HepG2 (cell line): ENCODE data around the gene SLC22A7. TPM values are rescaled to one million over a fixed set of nuclear protein-coding genes. Genes with fewer than 3 reads are reported as not detected.

Experiments
- CAMTA2 ChIP-seq: sonication (generic); formaldehyde crosslinking; IDR thresholded peaks from 2 replicates; pipeline ENCODE4 v1.4.0; 2020; ENCODE audit warnings: mild to moderate bottlenecking, missing genetic modification reagents, borderline replicate concordance
- CEBPG ChIP-seq: IDR thresholded peaks from 2 replicates; pipeline ENCODE4 v1.6.1; 2016
- CREB3 ChIP-seq: sonication (generic); formaldehyde crosslinking; IDR thresholded peaks from 2 replicates; pipeline ENCODE4 v1.5.0; 2020; ENCODE audit warnings: missing genetic modification reagents
- ERF ChIP-seq: IDR thresholded peaks from 2 replicates; pipeline ENCODE4 v1.6.1; 2018; ENCODE audit warnings: missing biosample characterization, missing genetic modification reagents
- GATA4 ChIP-seq: sonication (generic); IDR thresholded peaks from 2 replicates; pipeline ENCODE4 v1.6.1; 2016; ENCODE audit warnings: antibody characterized with exemption, low read depth, borderline replicate concordance
- HNRNPL ChIP-seq: fragments of 200-400 bp; formaldehyde crosslinking; IDR thresholded peaks from 2 replicates; pipeline ENCODE4 v1.6.1; 2017; ENCODE audit warnings: mild to moderate bottlenecking, low read depth, low read length
- NR2F1 ChIP-seq, 2 experiments: fragments of 450-650 bp in 1 of 2; formaldehyde crosslinking in 1 of 2; IDR thresholded peaks; 2 replicates each; pipeline versions ENCODE4 v1.5.0 to v1.6.1; 2016 to 2020; ENCODE audit warnings: mild to moderate bottlenecking in 1 of 2, missing compliant biosample characterization in 1 of 2, missing genetic modification reagents in 1 of 2, moderate library complexity in 1 of 2
- POLR2AphosphoS5 ChIP-seq: IDR thresholded peaks from 2 replicates; pipeline ENCODE4 v1.6.1; 2012; ENCODE audit warnings: low read depth, low read length
- PPARG ChIP-seq: conservative IDR thresholded peaks from 2 replicates; pipeline ENCODE4 v1.6.1; 2016; ENCODE audit warnings: missing biosample characterization, missing genetic modification reagents
- RCOR2 ChIP-seq: IDR thresholded peaks from 2 replicates; pipeline ENCODE4 v1.6.1; 2016; ENCODE audit warnings: missing biosample characterization, missing genetic modification reagents
- THAP7 ChIP-seq: sonication (generic); formaldehyde crosslinking; IDR thresholded peaks from 2 replicates; pipeline ENCODE4 v1.8.1; 2023; ENCODE audit warnings: mild to moderate bottlenecking, missing genetic modification reagents
- ZFYVE20 ChIP-seq: sonication (generic); formaldehyde crosslinking; IDR thresholded peaks from 2 replicates; pipeline ENCODE4 v1.8.0; 2023; ENCODE audit warnings: low read depth, mild to moderate bottlenecking, moderate library complexity, missing genetic modification reagents, borderline replicate concordance
- ZMAT3 ChIP-seq: sonication (generic); formaldehyde crosslinking; conservative IDR thresholded peaks from 2 replicates; pipeline ENCODE4 v1.7.0; 2021; ENCODE audit warnings: missing genetic modification reagents
- ZNF101 ChIP-seq: sonication (generic); formaldehyde crosslinking; IDR thresholded peaks from 2 replicates; pipeline ENCODE4 v1.4.0; 2020; ENCODE audit warnings: mild to moderate bottlenecking, low read depth, missing genetic modification reagents, borderline replicate concordance
- ZNF543 ChIP-seq: sonication (generic); formaldehyde crosslinking; IDR thresholded peaks from 2 replicates; pipeline ENCODE4 v1.4.0; 2020; ENCODE audit warnings: mild to moderate bottlenecking, missing genetic modification reagents
- ZNF589 ChIP-seq: sonication (generic); formaldehyde crosslinking; conservative IDR thresholded peaks from 2 replicates; pipeline ENCODE4 v1.8.0; 2022; ENCODE audit warnings: mild to moderate bottlenecking, moderate library complexity, missing genetic modification reagents
- ZNF678 ChIP-seq: sonication (generic); formaldehyde crosslinking; IDR thresholded peaks from 2 replicates; pipeline ENCODE4 v1.4.0; 2020; ENCODE audit warnings: mild to moderate bottlenecking, missing genetic modification reagents
- ZNF710 ChIP-seq: sonication (generic); formaldehyde crosslinking; IDR thresholded peaks from 2 replicates; pipeline ENCODE4 v1.5.0; 2020; ENCODE audit warnings: mild to moderate bottlenecking, missing genetic modification reagents, borderline replicate concordance
- polyA plus RNA-seq, 8 experiments: library from polyadenylated mRNA; depleted of rRNA in 3 of 8; stranded (reverse) in 7 of 8; unstranded in 1 of 8; fragments of >200 nt; fragmentation: Illumina TruSeq in 4 of 8; extraction: Trizol in 4 of 8; gene quantifications; 2 replicates each; pipeline versions ENCODE4 v1.2.1 to v1.2.3, GENCODE V29; 2011 to 2016; ENCODE audit warnings: low read depth in 4 of 8, missing spikeins in 1 of 8, mixed read lengths in 1 of 8; ENCODE audit not compliant: insufficient read depth in 1 of 8
- total RNA-seq, 5 experiments: library from RNA; depleted of rRNA; stranded (reverse); fragments of >200 nt; fragmentation: Illumina TruSeq; extraction: Trizol; gene quantifications; 2 replicates each; pipeline ENCODE4 v1.2.3, GENCODE V29; 2016; ENCODE audit warnings: low read depth in 1 of 5
- TF ChIP-seq, protein P1 (sequence below): sonication (generic); formaldehyde crosslinking; IDR thresholded peaks from 2 replicates; pipeline ENCODE4 v1.5.1; 2020; ENCODE audit warnings: mild to moderate bottlenecking, missing genetic modification reagents
- TF ChIP-seq, protein P2 (sequence below): sonication (generic); formaldehyde crosslinking; IDR thresholded peaks from 2 replicates; pipeline ENCODE4 v1.4.0; 2020; ENCODE audit warnings: mild to moderate bottlenecking, low read depth, missing genetic modification reagents

SLC22A7 gene
- total and polyA plus RNA-seq, 2 of the 13 experiments (the other 11 are each of a cell fraction or from before 2014, with no cell fraction given) = 5.3 to 22.6 TPM

GRCh38 chr6:43297644-43298564 is at the start of gene SLC22A7 (continued):
- TF ChIP-seq ZNF678 (CRISPR knock-in tag) = 0 out of 2 replicates have a peak, but pooled peaks have one; percentile 33
- 0 out of 2 replicates have a peak, but pooled peaks have one; percentile 6 for TF ChIP-seq CEBPG (CRISPR knock-in tag)
- TF ChIP-seq, protein P1, sequence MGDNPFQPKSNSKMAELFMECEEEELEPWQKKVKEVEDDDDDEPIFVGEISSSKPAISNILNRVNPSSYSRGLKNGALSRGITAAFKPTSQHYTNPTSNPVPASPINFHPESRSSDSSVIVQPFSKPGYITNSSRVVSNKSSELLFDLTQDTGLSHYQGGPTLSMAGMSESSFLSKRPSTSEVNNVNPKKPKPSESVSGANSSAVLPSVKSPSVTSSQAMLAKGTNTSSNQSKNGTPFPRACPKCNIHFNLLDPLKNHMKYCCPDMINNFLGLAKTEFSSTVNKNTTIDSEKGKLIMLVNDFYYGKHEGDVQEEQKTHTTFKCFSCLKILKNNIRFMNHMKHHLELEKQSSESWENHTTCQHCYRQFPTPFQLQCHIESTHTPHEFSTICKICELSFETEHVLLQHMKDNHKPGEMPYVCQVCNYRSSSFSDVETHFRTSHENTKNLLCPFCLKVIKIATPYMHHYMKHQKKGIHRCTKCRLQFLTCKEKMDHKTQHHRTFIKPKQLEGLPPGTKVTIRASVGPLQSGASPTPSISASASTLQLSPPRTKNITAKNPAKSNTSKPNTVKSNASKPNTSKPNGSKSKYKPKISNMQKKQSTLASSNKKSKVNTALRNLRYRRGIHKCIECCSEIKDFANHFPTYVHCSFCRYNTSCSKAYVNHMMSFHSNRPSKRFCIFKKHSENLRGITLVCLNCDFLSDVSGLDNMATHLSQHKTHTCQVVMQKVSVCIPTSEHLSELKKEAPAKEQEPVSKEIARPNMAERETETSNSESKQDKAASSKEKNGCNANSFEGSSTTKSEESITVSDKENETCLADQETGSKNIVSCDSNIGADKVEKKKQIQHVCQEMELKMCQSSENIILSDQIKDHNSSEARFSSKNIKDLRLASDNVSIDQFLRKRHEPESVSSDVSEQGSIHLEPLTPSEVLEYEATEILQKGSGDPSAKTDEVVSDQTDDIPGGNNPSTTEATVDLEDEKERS (CRISPR knock-in tag) = 0 out of 2 replicates have a peak, but pooled peaks have one; percentile 2
- 0 out of 2 replicates have a peak, but pooled peaks have one; percentile 52 for TF ChIP-seq PPARG (CRISPR knock-in tag)
- no peak for TF ChIP-seq ZMAT3 (CRISPR knock-in tag)
- TF ChIP-seq ZFYVE20 (CRISPR knock-in tag) = 0 out of 2 replicates have a peak, but pooled peaks have one; percentile 21
- TF ChIP-seq ZNF710 = no peak; the same call in none of the 2 replicates
- peak; percentile 97 for TF ChIP-seq HNRNPL
- no peak for TF ChIP-seq CAMTA2 (CRISPR knock-in tag)
- no peak for TF ChIP-seq THAP7 (CRISPR knock-in tag)
- TF ChIP-seq GATA4 = no peak
- TF ChIP-seq ZNF101 (CRISPR knock-in tag) = no peak
- TF ChIP-seq, protein P2, sequence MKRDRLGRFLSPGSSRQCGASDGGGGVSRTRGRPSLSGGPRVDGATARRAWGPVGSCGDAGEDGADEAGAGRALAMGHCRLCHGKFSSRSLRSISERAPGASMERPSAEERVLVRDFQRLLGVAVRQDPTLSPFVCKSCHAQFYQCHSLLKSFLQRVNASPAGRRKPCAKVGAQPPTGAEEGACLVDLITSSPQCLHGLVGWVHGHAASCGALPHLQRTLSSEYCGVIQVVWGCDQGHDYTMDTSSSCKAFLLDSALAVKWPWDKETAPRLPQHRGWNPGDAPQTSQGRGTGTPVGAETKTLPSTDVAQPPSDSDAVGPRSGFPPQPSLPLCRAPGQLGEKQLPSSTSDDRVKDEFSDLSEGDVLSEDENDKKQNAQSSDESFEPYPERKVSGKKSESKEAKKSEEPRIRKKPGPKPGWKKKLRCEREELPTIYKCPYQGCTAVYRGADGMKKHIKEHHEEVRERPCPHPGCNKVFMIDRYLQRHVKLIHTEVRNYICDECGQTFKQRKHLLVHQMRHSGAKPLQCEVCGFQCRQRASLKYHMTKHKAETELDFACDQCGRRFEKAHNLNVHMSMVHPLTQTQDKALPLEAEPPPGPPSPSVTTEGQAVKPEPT = no peak
- no peak; the same call in 1 of the 2 replicates for TF ChIP-seq ERF (CRISPR knock-in tag)
- TF ChIP-seq CREB3 (CRISPR knock-in tag) = no peak
- TF ChIP-seq ZNF543 (CRISPR knock-in tag) = peak; percentile 50; the same call in 1 of the 2 replicates
- TF ChIP-seq ZNF589 (CRISPR knock-in tag) = no peak
- TF ChIP-seq RCOR2 = no peak
- TF ChIP-seq NR2F1 (CRISPR knock-in tag; IDR thresholded peaks at IDR 0.05) = peak; percentile 64 to 75; a peak in 3 of 4 replicates
- peak; percentile 73 for TF ChIP-seq POLR2AphosphoS5
